ENCODE measurements around the gene DEUP1.
"Not testable (repeated sequence)": the region's sequence is repeated elsewhere in the genome, so short reads cannot be mapped to it uniquely, and the experiment has no call there.

Gene DEUP1

GRCh38 chr11:93458286-93458685, 127.7 kb downstream of the DEUP1 start:
- POLR2A ChIA-PET (ENCODE audit: low non-redundant PET) = no interaction called here
- no peak for TF ChIP-seq CTCF (conservative IDR thresholded peaks at IDR 0.05; ENCODE audit: low read depth)
- no peak for DNase-seq (ENCODE audit: low spot score)
- H3K27ac ChIP-seq = no peak overlapping the region
- CTCF ChIA-PET = no interaction called here

GRCh38 chr11:93463666-93464065, 133.1 kb downstream of the DEUP1 start:
- CTCF ChIA-PET; DNase-seq (ENCODE audit: low spot score); H3K27ac ChIP-seq; POLR2A ChIA-PET (ENCODE audit: low non-redundant PET): not testable (repeated sequence)

- TF ChIP-seq CTCF (conservative IDR thresholded peaks at IDR 0.05; ENCODE audit: low read depth) = no peak
- POLR2A ChIA-PET (ENCODE audit: low non-redundant PET) = no interaction called here
- CTCF ChIA-PET = no interaction called here
- no peak overlapping the region for H3K27ac ChIP-seq
- DNase-seq (ENCODE audit: low spot score) = no peak
Measured at GRCh38 chr11:93464927-93465540, 134.5 kb downstream of the DEUP1 start.

GRCh38 chr11:93467054-93467453, 136.5 kb downstream of the DEUP1 start:
- ChIA-PET CTCF (no interaction called here), POLR2A (ENCODE audit: low non-redundant PET) (no interaction called here)
- no peak overlapping the region for H3K27ac ChIP-seq
- no peak for DNase-seq (ENCODE audit: low spot score)
- TF ChIP-seq CTCF (conservative IDR thresholded peaks at IDR 0.05; ENCODE audit: low read depth) = no peak

GRCh38 chr11:93468290-93468689, 137.7 kb downstream of the DEUP1 start:
- CTCF ChIA-PET = interaction anchor here (0.6 to 0.7 kb wide), 2 partner anchors 149 to 1980 kb away, joined by 3 to 4 read pairs; no protein-coding TSS in a partner anchor
- POLR2A ChIA-PET (ENCODE audit: low non-redundant PET) = no interaction called here
- DNase-seq (ENCODE audit: low spot score) = no peak
- no peak overlapping the region for H3K27ac ChIP-seq
- TF ChIP-seq CTCF (conservative IDR thresholded peaks at IDR 0.05; ENCODE audit: low read depth) = no peak

- CTCF ChIA-PET = no interaction called here
- H3K27ac ChIP-seq = no peak overlapping the region
- DNase-seq (ENCODE audit: low spot score) = no peak
- POLR2A ChIA-PET (ENCODE audit: low non-redundant PET) = no interaction called here
- no peak for TF ChIP-seq CTCF (conservative IDR thresholded peaks at IDR 0.05; ENCODE audit: low read depth)
Measured at GRCh38 chr11:93474123-93474522, 143.6 kb downstream of the DEUP1 start.

- peak; percentile 67 for DNase-seq (ENCODE audit: low spot score)
- H3K27ac ChIP-seq = no peak overlapping the region
- POLR2A ChIA-PET (ENCODE audit: low non-redundant PET) = no interaction called here
- TF ChIP-seq CTCF (conservative IDR thresholded peaks at IDR 0.05; ENCODE audit: low read depth) = no peak
- CTCF ChIA-PET = interaction anchor here (0.7 kb wide), 1 partner anchor 255 kb away, joined by 3 read pairs; no protein-coding TSS in a partner anchor
Measured at GRCh38 chr11:93476796-93477195, 146.3 kb downstream of the DEUP1 start.
